GM12875 (cell line): ENCODE results near the gene SKOR1.

ENCODE experiments used
- H3K4me3 ChIP-seq: one replicate; pipeline ENCODE4 v1.5.1; 2011; ENCODE audit warnings: low read depth, low read length, control low read depth
- TF ChIP-seq, protein P1 (sequence below): IDR thresholded peaks from 2 replicates; pipeline ENCODE4 v1.5.1; 2011; ENCODE audit warnings: low read depth, mild to moderate bottlenecking, control low read depth, inconsistent platforms, low read length, moderate library complexity, borderline replicate concordance; ENCODE audit not compliant: insufficient read depth

Gene SKOR1

DNA sequence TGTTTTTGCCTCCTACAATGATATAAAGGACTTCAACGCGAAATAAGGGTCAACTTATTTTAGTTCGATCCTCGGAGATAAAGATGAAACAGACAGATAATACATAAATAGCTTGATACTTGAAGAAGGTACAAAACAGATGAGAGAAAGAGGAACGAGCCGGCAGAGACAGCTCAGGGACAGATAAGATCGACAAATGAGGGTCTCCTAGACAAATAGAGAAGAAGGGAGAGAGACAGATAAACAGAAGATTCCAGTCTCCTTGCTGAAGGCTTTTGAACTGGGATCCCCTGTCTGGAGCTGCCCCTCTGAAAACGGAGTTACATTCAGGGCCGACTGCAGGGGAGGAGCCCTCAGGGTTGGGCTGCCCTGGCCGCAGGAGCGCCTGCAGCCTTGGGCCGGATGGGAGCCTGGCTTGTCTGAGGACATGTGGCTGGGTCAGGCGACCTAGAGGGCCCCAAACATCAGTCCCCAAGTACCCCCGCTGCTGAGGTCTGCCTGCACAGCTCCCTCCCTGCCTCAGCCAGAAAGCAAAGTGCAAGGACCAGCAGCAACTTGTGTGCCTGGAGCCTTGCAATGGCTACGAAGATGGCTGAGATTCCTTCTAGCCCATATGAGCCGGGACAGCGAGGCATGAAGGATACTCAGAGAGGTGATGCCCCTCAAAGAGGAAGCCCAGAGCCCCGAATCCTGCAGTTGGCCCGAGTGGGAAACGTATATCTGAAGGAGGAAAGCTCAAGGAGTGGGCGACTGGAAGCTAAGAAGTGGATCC is 926 bp upstream of the SKOR1 start:
- TF ChIP-seq, protein P1, sequence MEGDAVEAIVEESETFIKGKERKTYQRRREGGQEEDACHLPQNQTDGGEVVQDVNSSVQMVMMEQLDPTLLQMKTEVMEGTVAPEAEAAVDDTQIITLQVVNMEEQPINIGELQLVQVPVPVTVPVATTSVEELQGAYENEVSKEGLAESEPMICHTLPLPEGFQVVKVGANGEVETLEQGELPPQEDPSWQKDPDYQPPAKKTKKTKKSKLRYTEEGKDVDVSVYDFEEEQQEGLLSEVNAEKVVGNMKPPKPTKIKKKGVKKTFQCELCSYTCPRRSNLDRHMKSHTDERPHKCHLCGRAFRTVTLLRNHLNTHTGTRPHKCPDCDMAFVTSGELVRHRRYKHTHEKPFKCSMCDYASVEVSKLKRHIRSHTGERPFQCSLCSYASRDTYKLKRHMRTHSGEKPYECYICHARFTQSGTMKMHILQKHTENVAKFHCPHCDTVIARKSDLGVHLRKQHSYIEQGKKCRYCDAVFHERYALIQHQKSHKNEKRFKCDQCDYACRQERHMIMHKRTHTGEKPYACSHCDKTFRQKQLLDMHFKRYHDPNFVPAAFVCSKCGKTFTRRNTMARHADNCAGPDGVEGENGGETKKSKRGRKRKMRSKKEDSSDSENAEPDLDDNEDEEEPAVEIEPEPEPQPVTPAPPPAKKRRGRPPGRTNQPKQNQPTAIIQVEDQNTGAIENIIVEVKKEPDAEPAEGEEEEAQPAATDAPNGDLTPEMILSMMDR: no peak
- H3K4me3 ChIP-seq: no peak overlapping the region

DNA sequence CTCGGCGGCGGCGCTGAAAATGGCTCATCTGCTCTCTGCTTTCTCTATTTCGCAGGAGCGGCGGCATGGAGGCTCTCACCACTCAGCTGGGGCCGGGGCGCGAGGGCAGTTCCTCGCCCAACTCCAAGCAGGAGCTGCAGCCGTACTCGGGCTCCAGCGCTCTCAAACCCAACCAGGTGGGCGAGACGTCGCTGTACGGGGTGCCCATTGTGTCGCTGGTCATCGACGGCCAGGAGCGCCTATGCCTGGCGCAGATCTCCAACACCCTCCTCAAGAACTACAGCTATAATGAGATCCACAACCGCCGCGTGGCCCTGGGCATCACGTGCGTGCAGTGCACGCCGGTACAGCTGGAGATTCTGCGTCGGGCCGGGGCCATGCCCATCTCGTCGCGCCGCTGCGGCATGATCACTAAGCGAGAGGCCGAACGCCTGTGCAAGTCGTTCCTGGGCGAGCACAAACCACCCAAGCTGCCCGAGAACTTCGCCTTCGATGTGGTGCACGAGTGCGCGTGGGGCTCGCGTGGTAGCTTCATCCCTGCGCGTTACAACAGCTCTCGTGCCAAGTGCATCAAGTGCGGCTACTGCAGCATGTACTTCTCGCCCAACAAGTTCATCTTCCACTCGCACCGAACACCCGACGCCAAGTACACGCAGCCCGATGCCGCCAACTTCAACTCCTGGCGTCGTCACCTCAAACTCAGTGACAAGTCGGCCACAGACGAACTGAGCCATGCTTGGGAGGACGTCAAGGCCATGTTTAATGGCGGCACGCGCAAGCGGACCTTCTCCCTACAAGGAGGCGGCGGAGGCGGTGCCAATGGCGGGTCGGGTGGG is 790 bp downstream of the SKOR1 start:
- TF ChIP-seq, protein P1: no peak
- H3K4me3 ChIP-seq: no peak overlapping the region

DNA sequence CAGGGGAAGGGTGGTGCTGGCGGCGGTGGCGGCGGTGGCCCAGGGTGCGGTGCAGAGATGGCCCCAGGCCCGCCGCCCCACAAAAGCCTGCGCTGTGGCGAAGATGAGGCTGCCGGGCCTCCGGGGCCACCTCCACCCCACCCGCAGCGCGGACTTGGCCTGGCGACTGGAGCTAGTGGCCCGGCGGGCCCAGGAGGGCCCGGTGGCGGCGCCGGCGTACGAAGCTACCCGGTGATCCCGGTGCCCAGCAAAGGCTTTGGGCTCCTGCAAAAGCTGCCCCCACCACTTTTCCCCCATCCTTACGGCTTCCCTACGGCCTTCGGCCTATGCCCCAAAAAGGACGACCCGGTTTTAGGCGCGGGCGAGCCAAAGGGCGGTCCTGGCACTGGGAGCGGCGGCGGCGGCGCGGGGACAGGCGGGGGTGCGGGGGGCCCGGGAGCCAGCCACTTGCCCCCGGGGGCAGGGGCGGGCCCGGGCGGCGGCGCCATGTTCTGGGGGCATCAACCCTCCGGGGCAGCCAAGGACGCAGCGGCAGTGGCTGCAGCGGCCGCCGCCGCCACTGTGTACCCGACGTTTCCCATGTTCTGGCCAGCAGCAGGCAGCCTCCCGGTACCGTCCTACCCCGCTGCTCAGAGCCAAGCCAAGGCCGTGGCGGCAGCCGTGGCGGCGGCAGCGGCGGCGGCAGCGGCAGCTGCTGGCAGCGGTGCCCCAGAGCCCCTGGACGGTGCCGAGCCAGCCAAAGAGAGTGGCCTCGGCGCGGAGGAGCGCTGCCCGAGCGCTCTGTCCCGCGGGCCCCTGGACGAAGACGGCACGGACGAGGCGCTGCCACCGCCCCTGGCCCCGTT is 1.6 kb downstream of the SKOR1 start:
- no peak overlapping the region for H3K4me3 ChIP-seq

DNA sequence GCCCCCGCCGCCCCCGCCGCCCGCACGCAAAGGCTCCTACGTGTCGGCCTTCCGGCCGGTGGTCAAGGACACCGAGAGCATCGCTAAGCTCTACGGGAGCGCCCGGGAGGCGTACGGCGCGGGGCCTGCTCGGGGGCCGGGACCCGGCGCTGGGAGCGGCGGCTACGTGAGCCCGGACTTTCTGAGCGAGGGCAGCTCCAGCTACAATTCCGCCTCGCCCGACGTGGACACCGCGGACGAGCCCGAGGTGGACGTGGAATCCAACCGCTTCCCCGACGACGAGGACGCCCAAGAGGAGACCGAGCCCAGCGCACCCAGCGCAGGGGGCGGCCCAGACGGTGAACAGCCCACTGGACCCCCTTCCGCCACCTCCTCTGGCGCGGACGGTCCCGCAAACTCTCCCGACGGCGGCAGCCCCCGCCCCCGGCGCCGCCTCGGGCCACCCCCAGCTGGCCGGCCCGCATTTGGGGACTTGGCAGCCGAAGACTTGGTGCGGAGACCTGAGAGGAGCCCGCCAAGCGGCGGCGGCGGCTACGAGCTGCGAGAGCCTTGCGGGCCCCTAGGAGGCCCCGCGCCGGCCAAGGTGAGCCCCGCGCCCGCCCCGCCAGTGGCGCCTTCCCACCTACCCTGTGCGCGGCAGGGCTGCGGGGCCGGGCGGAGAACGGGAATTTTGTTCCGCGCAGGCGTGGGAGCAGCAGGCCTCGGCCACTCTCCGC is 2.4 kb downstream of the SKOR1 start:
- TF ChIP-seq, protein P1: no peak
- H3K4me3 ChIP-seq: no peak overlapping the region

More for the DNA sequence above, 1.6 kb downstream of the SKOR1 start:
- TF ChIP-seq, protein P1: no peak

DNA sequence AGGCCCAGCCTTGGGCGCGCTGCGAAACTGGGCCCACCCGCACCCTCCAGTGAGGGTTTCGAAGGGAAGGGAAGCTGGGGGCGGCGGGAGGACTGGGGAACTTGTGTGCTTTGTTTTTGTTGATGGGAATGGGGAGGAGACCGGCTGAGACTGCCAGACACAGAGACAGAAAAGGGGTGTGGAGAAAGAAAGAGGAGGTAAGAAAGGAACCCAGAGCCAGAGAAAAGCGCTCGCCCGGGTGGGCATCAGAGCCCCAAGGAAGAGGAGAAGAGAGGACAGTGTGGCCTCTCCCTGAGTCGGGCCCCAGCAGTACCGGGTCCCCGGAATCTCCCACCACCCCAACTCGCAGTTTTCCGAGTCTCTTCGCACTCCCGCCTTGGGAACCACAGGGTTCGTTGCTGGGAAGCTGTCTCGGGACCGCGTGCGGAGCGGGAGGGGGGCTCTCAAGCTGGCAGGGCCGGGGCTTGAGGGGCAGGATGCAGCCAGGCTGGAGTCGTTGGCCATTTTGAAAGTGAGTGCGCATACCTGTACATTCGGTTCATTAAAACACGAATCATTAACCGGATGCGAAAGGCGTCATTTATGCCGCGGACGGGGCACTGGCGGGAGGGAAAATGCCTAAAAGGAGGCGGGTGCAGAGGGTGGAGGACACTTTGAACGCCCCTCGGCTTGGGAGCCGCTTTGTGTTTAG is 3.1 kb downstream of the SKOR1 start:
- H3K4me3 ChIP-seq: no peak overlapping the region

More for the DNA sequence above, 3.1 kb downstream of the SKOR1 start:
- TF ChIP-seq, protein P1: no peak
